ENCODE data around the gene GPR146.

The GPR146 gene

GRCh38 chr7:1050956-1051690 lies 6.8 kb downstream of the GPR146 start:
- Histone ChIP-seq H3K27ac (ENCODE audit: low read length) (no peak overlapping the region), H3K9ac (ENCODE audit: low read length) (no peak overlapping the region), H3F3A (ENCODE audit: insufficient read depth, low read length) (0 out of 2 replicates have a peak, but pooled peaks cover 5% of the 10 kb centered on the region), H3K4me3 (ENCODE audit: low read length) (no peak overlapping the region), H3K9me2 (replicated peaks; ENCODE audit: insufficient read depth, low read length) (no peaks in the 10 kb centered on the region), H3K4me2 (ENCODE audit: low read depth, low read length) (no peak overlapping the region), H3K4me1 (ENCODE audit: low read length) (no peaks in the 10 kb centered on the region), H3K79me2 (ENCODE audit: low read length) (no peaks in the 10 kb centered on the region), H3K36me3 (replicated peaks; ENCODE audit: insufficient read depth, low read length) (no peaks in the 10 kb centered on the region), H3K9me3 (replicated peaks; ENCODE audit: insufficient read depth, low read length) (no peaks in the 10 kb centered on the region), H4K20me1 (ENCODE audit: insufficient read depth, low read length) (no peaks in the 10 kb centered on the region), H2AFZ (ENCODE audit: low read length) (no peak overlapping the region), H3K27me3 (replicated peaks; ENCODE audit: insufficient read depth, low read length) (no peaks in the 10 kb centered on the region)
- no peak for DNase-seq
- TF ChIP-seq EZH2 (optimal IDR thresholded peaks at IDR 0.05; ENCODE audit: low read depth, low read length) (no peak), EZH2phosphoT487 (IDR thresholded peaks at IDR 0.05; ENCODE audit: low read length) (no peak)
- TF ChIP-seq, protein P1, sequence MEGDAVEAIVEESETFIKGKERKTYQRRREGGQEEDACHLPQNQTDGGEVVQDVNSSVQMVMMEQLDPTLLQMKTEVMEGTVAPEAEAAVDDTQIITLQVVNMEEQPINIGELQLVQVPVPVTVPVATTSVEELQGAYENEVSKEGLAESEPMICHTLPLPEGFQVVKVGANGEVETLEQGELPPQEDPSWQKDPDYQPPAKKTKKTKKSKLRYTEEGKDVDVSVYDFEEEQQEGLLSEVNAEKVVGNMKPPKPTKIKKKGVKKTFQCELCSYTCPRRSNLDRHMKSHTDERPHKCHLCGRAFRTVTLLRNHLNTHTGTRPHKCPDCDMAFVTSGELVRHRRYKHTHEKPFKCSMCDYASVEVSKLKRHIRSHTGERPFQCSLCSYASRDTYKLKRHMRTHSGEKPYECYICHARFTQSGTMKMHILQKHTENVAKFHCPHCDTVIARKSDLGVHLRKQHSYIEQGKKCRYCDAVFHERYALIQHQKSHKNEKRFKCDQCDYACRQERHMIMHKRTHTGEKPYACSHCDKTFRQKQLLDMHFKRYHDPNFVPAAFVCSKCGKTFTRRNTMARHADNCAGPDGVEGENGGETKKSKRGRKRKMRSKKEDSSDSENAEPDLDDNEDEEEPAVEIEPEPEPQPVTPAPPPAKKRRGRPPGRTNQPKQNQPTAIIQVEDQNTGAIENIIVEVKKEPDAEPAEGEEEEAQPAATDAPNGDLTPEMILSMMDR (IDR thresholded peaks at IDR 0.05; ENCODE audit: low read length): no peak

DNA sequence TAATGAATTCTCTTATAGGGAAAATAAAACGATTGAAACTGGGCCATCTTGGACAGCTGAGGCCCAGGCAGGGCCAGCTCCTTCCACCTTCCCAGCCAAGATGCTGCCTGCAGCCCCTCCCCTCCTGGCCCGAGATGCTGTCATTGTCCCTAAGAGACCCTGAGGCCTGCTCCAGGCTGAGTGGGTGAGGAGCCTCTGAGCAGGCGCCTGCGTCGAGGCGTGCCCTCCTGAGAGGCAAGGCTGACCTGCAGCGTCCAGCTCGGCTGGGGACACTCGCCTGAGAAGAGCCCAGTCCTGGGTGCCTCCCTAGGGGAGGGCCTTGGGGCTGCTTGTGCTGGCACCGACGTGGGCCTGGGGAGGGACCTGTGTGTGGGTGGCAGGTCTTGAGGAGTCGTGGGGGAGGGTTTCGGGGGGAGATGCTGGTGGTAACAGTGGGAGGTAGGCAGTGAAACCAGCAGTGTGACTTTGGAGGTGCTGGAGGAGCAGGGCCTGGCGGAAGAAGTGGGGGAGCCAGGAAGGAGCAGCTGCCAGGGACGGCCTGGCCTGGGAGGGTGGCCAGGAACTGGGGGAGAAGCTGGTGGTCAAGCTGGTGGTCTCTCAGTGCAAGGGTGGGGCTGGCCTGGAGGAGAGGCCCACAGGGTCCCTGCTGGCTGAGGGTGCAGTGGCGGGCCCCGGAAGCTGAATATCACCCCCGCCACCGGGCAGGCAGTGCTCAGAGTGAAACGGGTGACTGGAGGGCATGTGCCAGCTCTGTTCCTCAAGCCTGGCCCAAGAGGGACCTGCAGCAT lies 7.9 kb downstream of the GPR146 start:
- no peaks in the 10 kb centered on the region for H4K20me1 ChIP-seq (ENCODE audit: insufficient read depth, low read length)
- no peak for DNase-seq
- H3K36me3 ChIP-seq (replicated peaks; ENCODE audit: insufficient read depth, low read length): no peaks in the 10 kb centered on the region
- H3K9ac ChIP-seq (ENCODE audit: low read length): no peak overlapping the region
- H3F3A ChIP-seq (ENCODE audit: insufficient read depth, low read length): 0 out of 2 replicates have a peak, but pooled peaks cover 5% of the 10 kb centered on the region
- H3K27ac ChIP-seq (ENCODE audit: low read length): no peak overlapping the region
- no peaks in the 10 kb centered on the region for H3K9me3 ChIP-seq (replicated peaks; ENCODE audit: insufficient read depth, low read length)
- no peaks in the 10 kb centered on the region for H3K27me3 ChIP-seq (replicated peaks; ENCODE audit: insufficient read depth, low read length)
- no peaks in the 10 kb centered on the region for H3K79me2 ChIP-seq (ENCODE audit: low read length)
- no peak overlapping the region for H2AFZ ChIP-seq (ENCODE audit: low read length)
- no peak overlapping the region for H3K4me2 ChIP-seq (ENCODE audit: low read depth, low read length)
- no peak overlapping the region for H3K4me3 ChIP-seq (ENCODE audit: low read length)
- H3K9me2 ChIP-seq (replicated peaks; ENCODE audit: insufficient read depth, low read length): no peaks in the 10 kb centered on the region
- no peaks in the 10 kb centered on the region for H3K4me1 ChIP-seq (ENCODE audit: low read length)
- TF ChIP-seq, protein P1 (IDR thresholded peaks at IDR 0.05; ENCODE audit: low read length): no peak
- TF ChIP-seq EZH2phosphoT487 (IDR thresholded peaks at IDR 0.05; ENCODE audit: low read length) (no peak), EZH2 (optimal IDR thresholded peaks at IDR 0.05; ENCODE audit: low read depth, low read length) (no peak)

DNA sequence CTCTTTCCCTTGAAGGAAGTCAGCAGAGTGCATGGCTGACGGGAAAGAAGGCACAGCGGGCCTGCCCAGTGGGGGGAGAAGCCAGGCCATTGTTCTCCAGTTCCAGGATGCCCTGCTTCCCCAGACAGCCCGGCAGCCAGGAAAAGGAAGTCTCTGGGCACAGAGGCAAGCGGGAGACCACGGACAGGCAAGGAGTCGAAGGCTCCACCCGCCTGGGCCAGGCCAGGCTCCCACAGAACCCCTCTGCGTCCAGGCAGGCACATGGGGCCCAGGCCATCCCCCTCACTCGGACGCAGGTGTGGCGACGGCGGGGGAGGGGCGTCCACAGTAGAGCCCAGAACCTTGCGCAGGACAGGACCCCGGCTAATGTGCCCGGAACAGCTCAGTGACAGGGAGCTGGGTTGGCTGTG lies 8.7 kb downstream of the GPR146 start:
- TF ChIP-seq EZH2phosphoT487 (IDR thresholded peaks at IDR 0.05; ENCODE audit: low read length): no peak
- TF ChIP-seq, protein P1 (IDR thresholded peaks at IDR 0.05; ENCODE audit: low read length): no peak
- no peaks in the 10 kb centered on the region for H3K4me1 ChIP-seq (ENCODE audit: low read length)
- H3K36me3 ChIP-seq (replicated peaks; ENCODE audit: insufficient read depth, low read length): no peaks in the 10 kb centered on the region
- H3K9me3 ChIP-seq (replicated peaks; ENCODE audit: insufficient read depth, low read length): no peaks in the 10 kb centered on the region
- H3K4me2 ChIP-seq (ENCODE audit: low read depth, low read length): no peak overlapping the region
- H3K9me2 ChIP-seq (replicated peaks; ENCODE audit: insufficient read depth, low read length): no peaks in the 10 kb centered on the region
- no peak overlapping the region for H3K27ac ChIP-seq (ENCODE audit: low read length)
- H3K9ac ChIP-seq (ENCODE audit: low read length): no peak overlapping the region
- no peaks in the 10 kb centered on the region for H4K20me1 ChIP-seq (ENCODE audit: insufficient read depth, low read length)
- no peak overlapping the region for H3K4me3 ChIP-seq (ENCODE audit: low read length)
- no peaks in the 10 kb centered on the region for H3K79me2 ChIP-seq (ENCODE audit: low read length)
- no peaks in the 10 kb centered on the region for H3K27me3 ChIP-seq (replicated peaks; ENCODE audit: insufficient read depth, low read length)
- no peak overlapping the region for H2AFZ ChIP-seq (ENCODE audit: low read length)
- no peak for DNase-seq
- 0 out of 2 replicates have a peak, but pooled peaks cover 5% of the 10 kb centered on the region for H3F3A ChIP-seq (ENCODE audit: insufficient read depth, low read length)

All from MM.1S (cell line).